ENCODE measurements around the gene IRX2. TPM values are rescaled to one million over a fixed set of nuclear protein-coding genes. Genes with fewer than 3 reads are reported as not detected.

IRX2 gene
- total RNA-seq, 1 experiment from 2014 or later, result 0.10 TPM

- ATAC-seq, result no peak
- Histone ChIP-seq H3K27ac (ENCODE audit: low read length) (no peak overlapping the region), H3K27me3 (ENCODE audit: control insufficient read depth, insufficient read depth, low read length) (no peaks in the 10 kb centered on the region), H3K9me3 (ENCODE audit: control insufficient read depth, insufficient read depth, low read depth, low read length) (no peaks in the 10 kb centered on the region), H3K4me1 (ENCODE audit: control insufficient read depth, insufficient read depth, low read length) (no peaks in the 10 kb centered on the region), H3K4me3 (ENCODE audit: low read depth in 2 of 2, low read length in 2 of 2) (no peak overlapping the region), H3K36me3 (ENCODE audit: control insufficient read depth, insufficient read depth, low read length) (no peaks in the 10 kb centered on the region)
- CTCF ChIA-PET, result no interaction called here
- no TSS peak for BruUV-seq (replicated peaks)
- POLR2A ChIA-PET, result no interaction called here
- intact Hi-C loops (cut with micrococcal nuclease; ENCODE audit: unreplicated experiment), result no loop called here
- DNase-seq (ENCODE audit: low read depth, low spot score), result no peak
- TF ChIP-seq, protein P1, sequence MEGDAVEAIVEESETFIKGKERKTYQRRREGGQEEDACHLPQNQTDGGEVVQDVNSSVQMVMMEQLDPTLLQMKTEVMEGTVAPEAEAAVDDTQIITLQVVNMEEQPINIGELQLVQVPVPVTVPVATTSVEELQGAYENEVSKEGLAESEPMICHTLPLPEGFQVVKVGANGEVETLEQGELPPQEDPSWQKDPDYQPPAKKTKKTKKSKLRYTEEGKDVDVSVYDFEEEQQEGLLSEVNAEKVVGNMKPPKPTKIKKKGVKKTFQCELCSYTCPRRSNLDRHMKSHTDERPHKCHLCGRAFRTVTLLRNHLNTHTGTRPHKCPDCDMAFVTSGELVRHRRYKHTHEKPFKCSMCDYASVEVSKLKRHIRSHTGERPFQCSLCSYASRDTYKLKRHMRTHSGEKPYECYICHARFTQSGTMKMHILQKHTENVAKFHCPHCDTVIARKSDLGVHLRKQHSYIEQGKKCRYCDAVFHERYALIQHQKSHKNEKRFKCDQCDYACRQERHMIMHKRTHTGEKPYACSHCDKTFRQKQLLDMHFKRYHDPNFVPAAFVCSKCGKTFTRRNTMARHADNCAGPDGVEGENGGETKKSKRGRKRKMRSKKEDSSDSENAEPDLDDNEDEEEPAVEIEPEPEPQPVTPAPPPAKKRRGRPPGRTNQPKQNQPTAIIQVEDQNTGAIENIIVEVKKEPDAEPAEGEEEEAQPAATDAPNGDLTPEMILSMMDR (IDR thresholded peaks at IDR 0.05), result no peak
- no peak for TF ChIP-seq SIN3A (IDR thresholded peaks at IDR 0.05; ENCODE audit: borderline replicate concordance, insufficient read depth, low read depth, low read length)
- no peak for TF ChIP-seq POLR2AphosphoS5 (IDR thresholded peaks at IDR 0.05; ENCODE audit: low read depth, low read length)
- TF ChIP-seq, protein P2, sequence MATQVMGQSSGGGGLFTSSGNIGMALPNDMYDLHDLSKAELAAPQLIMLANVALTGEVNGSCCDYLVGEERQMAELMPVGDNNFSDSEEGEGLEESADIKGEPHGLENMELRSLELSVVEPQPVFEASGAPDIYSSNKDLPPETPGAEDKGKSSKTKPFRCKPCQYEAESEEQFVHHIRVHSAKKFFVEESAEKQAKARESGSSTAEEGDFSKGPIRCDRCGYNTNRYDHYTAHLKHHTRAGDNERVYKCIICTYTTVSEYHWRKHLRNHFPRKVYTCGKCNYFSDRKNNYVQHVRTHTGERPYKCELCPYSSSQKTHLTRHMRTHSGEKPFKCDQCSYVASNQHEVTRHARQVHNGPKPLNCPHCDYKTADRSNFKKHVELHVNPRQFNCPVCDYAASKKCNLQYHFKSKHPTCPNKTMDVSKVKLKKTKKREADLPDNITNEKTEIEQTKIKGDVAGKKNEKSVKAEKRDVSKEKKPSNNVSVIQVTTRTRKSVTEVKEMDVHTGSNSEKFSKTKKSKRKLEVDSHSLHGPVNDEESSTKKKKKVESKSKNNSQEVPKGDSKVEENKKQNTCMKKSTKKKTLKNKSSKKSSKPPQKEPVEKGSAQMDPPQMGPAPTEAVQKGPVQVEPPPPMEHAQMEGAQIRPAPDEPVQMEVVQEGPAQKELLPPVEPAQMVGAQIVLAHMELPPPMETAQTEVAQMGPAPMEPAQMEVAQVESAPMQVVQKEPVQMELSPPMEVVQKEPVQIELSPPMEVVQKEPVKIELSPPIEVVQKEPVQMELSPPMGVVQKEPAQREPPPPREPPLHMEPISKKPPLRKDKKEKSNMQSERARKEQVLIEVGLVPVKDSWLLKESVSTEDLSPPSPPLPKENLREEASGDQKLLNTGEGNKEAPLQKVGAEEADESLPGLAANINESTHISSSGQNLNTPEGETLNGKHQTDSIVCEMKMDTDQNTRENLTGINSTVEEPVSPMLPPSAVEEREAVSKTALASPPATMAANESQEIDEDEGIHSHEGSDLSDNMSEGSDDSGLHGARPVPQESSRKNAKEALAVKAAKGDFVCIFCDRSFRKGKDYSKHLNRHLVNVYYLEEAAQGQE (IDR thresholded peaks at IDR 0.05; ENCODE audit: insufficient read depth in 1 of 2, low read depth in 2 of 2, low read length in 1 of 2), result no peak
- no peak for TF ChIP-seq TCF7L2 (IDR thresholded peaks at IDR 0.05; ENCODE audit: low read depth, low read length)
- in situ Hi-C loops (cut with HindIII; ENCODE audit: low pct_unique_long_range_greater_than_20kb, low sequenced_read_pairs), result no loop called here
Observed at GRCh38 chr5:2752059-2752820, 763 bp upstream of the IRX2 start.

DNA sequence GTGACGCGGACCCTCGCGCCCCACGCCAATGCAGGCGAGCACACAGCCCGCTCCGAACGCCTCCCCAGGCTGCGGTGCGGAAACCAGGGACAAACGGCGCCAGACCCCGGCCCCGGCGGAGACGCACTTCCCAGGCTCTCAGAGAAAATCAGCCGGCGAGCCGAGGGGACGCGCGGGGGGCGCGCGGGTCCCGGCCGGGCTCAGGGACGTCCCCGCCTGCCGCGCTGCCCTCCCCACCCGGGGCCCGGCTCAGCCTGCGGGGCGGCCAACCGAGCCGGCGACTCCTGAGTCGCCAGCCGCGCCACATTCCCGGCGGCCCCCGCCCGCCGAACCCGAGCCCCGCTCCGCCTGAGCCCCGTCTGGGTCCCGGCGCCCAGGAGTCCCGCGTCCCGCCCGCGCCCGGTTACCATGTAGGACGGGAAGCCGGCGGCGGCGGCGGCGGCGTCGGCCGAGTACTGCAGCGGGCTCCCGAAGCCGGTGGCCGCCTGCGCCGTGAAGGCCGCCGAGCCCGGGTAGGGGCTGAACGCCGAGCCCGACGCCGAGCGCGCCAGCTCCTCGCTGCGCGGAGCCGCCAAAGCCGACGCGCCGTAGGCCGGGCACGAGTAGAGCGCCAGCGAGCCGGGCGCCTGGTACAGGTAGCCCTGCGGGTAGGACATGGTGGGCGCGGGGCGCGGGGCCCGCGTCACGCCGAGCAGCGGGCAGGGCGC, 566 bp downstream of the IRX2 start:
- POLR2A ChIA-PET, result no interaction called here
- intact Hi-C loops (cut with micrococcal nuclease; ENCODE audit: unreplicated experiment), result no loop called here
- H3K4me3 ChIP-seq (ENCODE audit: low read depth in 2 of 2, low read length in 2 of 2), result no peak overlapping the region
- TF ChIP-seq TCF7L2 (IDR thresholded peaks at IDR 0.05; ENCODE audit: low read depth, low read length) (no peak), POLR2AphosphoS5 (IDR thresholded peaks at IDR 0.05; ENCODE audit: low read depth, low read length) (no peak), SIN3A (IDR thresholded peaks at IDR 0.05; ENCODE audit: borderline replicate concordance, insufficient read depth, low read depth, low read length) (no peak)
- TF ChIP-seq, protein P2 (IDR thresholded peaks at IDR 0.05; ENCODE audit: insufficient read depth in 1 of 2, low read depth in 2 of 2, low read length in 1 of 2), result no peak
- TF ChIP-seq, protein P1 (IDR thresholded peaks at IDR 0.05), result no peak
- ATAC-seq (no peak), DNase-seq (ENCODE audit: low read depth, low spot score) (no peak)
- H3K4me1 ChIP-seq (ENCODE audit: control insufficient read depth, insufficient read depth, low read length), result no peaks in the 10 kb centered on the region
- in situ Hi-C loops (cut with HindIII; ENCODE audit: low pct_unique_long_range_greater_than_20kb, low sequenced_read_pairs), result no loop called here
- H3K36me3 ChIP-seq (ENCODE audit: control insufficient read depth, insufficient read depth, low read length), result no peaks in the 10 kb centered on the region
- CTCF ChIA-PET, result no interaction called here
- 0 out of 2 replicates have a peak, but pooled peaks cover 2% of the 10 kb centered on the region for H3K27me3 ChIP-seq (ENCODE audit: control insufficient read depth, insufficient read depth, low read length)
- BruUV-seq (replicated peaks), result no TSS peak
- H3K9me3 ChIP-seq (ENCODE audit: control insufficient read depth, insufficient read depth, low read depth, low read length), result no peaks in the 10 kb centered on the region
- no peak overlapping the region for H3K27ac ChIP-seq (ENCODE audit: low read length)
